T-helper 2 cell (primary cell): ENCODE data around the gene GINS1.
A peak's percentile ranks its signal among the peaks of the same experiment; 100 is the strongest.
"Not testable (repeated sequence)": the region's sequence is repeated elsewhere in the genome, so short reads cannot be mapped to it uniquely, and the experiment has no call there.

Experiments
- DNase-seq, 5 experiments: peaks; one replicate each; pipeline versions ENCODE4 v3.0.0 to v3.0.0-alpha.2; 2012 to 2022

Gene GINS1

GRCh38 chr20:25389858-25390537 lies 17.5 kb upstream of the GINS1 start:
- peak in 4 of 5 experiments; percentile 2 to 35 (median 6) for DNase-seq

- peak; percentile 85 to 98 (median 92) for DNase-seq
Measured at GRCh38 chr20:25390538-25391528, 16.6 kb upstream of the GINS1 start, which contains the start of gene ABHD12. Gene ABHD12 (minus strand): TSS chr20:25390835. CDS start chr20:25390703, 132 bp downstream.

GRCh38 chr20:25394276-25394675 lies 13.2 kb upstream of the GINS1 start:
- peak in 1 of 5 experiments; percentile 45 for DNase-seq

- no peak for DNase-seq
Measured at GRCh38 chr20:25394996-25395395, 12.5 kb upstream of the GINS1 start.

- DNase-seq = no peak
Measured at GRCh38 chr20:25397096-25397495, 10.4 kb upstream of the GINS1 start.

GRCh38 chr20:25397821-25398220 lies 9.7 kb upstream of the GINS1 start:
- no peak for DNase-seq

- DNase-seq = no peak
Measured at GRCh38 chr20:25398376-25399036, 9.0 kb upstream of the GINS1 start.

GRCh38 chr20:25399037-25399430 lies 8.4 kb upstream of the GINS1 start:
- peak in 2 of 5 experiments; percentile 17 to 46 for DNase-seq

- DNase-seq = not testable (repeated sequence)
Measured at GRCh38 chr20:25400291-25400732, 7.2 kb upstream of the GINS1 start.

- DNase-seq = peak in 1 of 5 experiments; percentile 33
Measured at GRCh38 chr20:25402583-25402982, 4.9 kb upstream of the GINS1 start.

GRCh38 chr20:25408170-25408547 lies 686 bp downstream of the GINS1 start:
- peak in 1 of 5 experiments; percentile 32 for DNase-seq

GRCh38 chr20:25408890-25409289 lies 1.4 kb downstream of the GINS1 start:
- no peak for DNase-seq

GRCh38 chr20:25418776-25419175 lies 11.3 kb downstream of the GINS1 start:
- DNase-seq = no peak

- no peak for DNase-seq
Measured at GRCh38 chr20:25421102-25421501, 13.6 kb downstream of the GINS1 start.

- no peak for DNase-seq
Measured at GRCh38 chr20:25422032-25422431, 14.6 kb downstream of the GINS1 start.

GRCh38 chr20:25424536-25424935 lies 17.1 kb downstream of the GINS1 start:
- no peak for DNase-seq

- DNase-seq = no peak
Measured at GRCh38 chr20:25437153-25437581, 29.7 kb downstream of the GINS1 start.

- DNase-seq = no peak
Measured at GRCh38 chr20:25439328-25439727, 31.9 kb downstream of the GINS1 start.

- DNase-seq = no peak
Measured at GRCh38 chr20:25444556-25444955, 37.1 kb downstream of the GINS1 start.

- no peak for DNase-seq
Measured at GRCh38 chr20:25447671-25448070, 40.2 kb downstream of the GINS1 start.

GRCh38 chr20:25452333-25452732 lies 44.9 kb downstream of the GINS1 start:
- no peak for DNase-seq

- DNase-seq = no peak
Measured at GRCh38 chr20:25453035-25453810, 45.8 kb downstream of the GINS1 start.
